GM18520 (cell line): ENCODE measurements around the gene SLCO2A1.

ENCODE experiments used
- ATAC-seq: cut with Tn5 transposase; IDR thresholded peaks from one replicate; pipeline ENCODE4 v1.9.1; 2021; ENCODE audit not compliant: unreplicated experiment

The SLCO2A1 gene

GRCh38 chr3:134002306-134002705 lies 27.4 kb downstream of the SLCO2A1 start:
- no peak for ATAC-seq

GRCh38 chr3:134001251-134001650 lies 28.5 kb downstream of the SLCO2A1 start:
- no peak for ATAC-seq

GRCh38 chr3:133999891-134000685 lies 29.6 kb downstream of the SLCO2A1 start:
- ATAC-seq: no peak

- no peak for ATAC-seq
Observed at GRCh38 chr3:133998691-133999241, 31.0 kb downstream of the SLCO2A1 start.

- ATAC-seq: no peak
Observed at GRCh38 chr3:133997871-133998635, 31.7 kb downstream of the SLCO2A1 start.

GRCh38 chr3:133996996-133997395 lies 32.7 kb downstream of the SLCO2A1 start:
- no peak for ATAC-seq

GRCh38 chr3:133996251-133996661 lies 33.5 kb downstream of the SLCO2A1 start:
- no peak for ATAC-seq

GRCh38 chr3:133995264-133995663 lies 34.5 kb downstream of the SLCO2A1 start:
- no peak for ATAC-seq

GRCh38 chr3:133994166-133994890 lies 35.4 kb downstream of the SLCO2A1 start:
- no peak for ATAC-seq

- ATAC-seq: no peak
Observed at GRCh38 chr3:133992951-133993620, 36.6 kb downstream of the SLCO2A1 start.

GRCh38 chr3:133992381-133992780 lies 37.3 kb downstream of the SLCO2A1 start:
- no peak for ATAC-seq

- no peak for ATAC-seq
Observed at GRCh38 chr3:133991637-133992036, 38.1 kb downstream of the SLCO2A1 start.

- no peak for ATAC-seq
Observed at GRCh38 chr3:133991209-133991608, 38.5 kb downstream of the SLCO2A1 start.

GRCh38 chr3:133989936-133990702 lies 39.6 kb downstream of the SLCO2A1 start:
- ATAC-seq: no peak

GRCh38 chr3:133988631-133989161 lies 41.0 kb downstream of the SLCO2A1 start:
- no peak for ATAC-seq

- ATAC-seq: no peak
Observed at GRCh38 chr3:133987948-133988484, 41.7 kb downstream of the SLCO2A1 start.

- no peak for ATAC-seq
Observed at GRCh38 chr3:133987136-133987535, 42.6 kb downstream of the SLCO2A1 start.

- ATAC-seq: no peak
Observed at GRCh38 chr3:133986311-133986710, 43.4 kb downstream of the SLCO2A1 start.

- ATAC-seq: no peak
Observed at GRCh38 chr3:133984975-133985374, 44.8 kb downstream of the SLCO2A1 start.
